GM23338 (cell line): ENCODE measurements around the gene TAS2R41. TPM values are rescaled to one million over a fixed set of nuclear protein-coding genes. Genes with fewer than 3 reads are reported as not detected.

ENCODE experiments used
- ATAC-seq: fragments of 200-7000 bp; cut with Tn5 transposase; 3 replicates; pipeline ENCODE4 v1.9.1; 2020
- DNase-seq: peaks from one replicate; pipeline ENCODE4 v3.0.0-alpha.2; 2015; ENCODE audit warnings: low spot score
- H2AFZ ChIP-seq: fragments of 200-600 bp; sonication (generic); 2 replicates; pipeline ENCODE4 v1.8.0; 2016; ENCODE audit warnings: antibody characterized with exemption, mild to moderate bottlenecking, moderate library complexity
- H3F3A ChIP-seq: fragments of 200-600 bp; sonication (generic); replicated peaks from 2 replicates; pipeline ENCODE4 v1.8.0; 2017; ENCODE audit warnings: antibody characterized with exemption, mixed run types, low read depth
- H3K27ac ChIP-seq: fragments of 200-600 bp; sonication (generic); 2 replicates; pipeline ENCODE4 v1.6.1; 2016; ENCODE audit warnings: low read depth
- H3K27me3 ChIP-seq: fragments of 200-600 bp; sonication (generic); 2 replicates; pipeline ENCODE4 v1.8.0; 2016; ENCODE audit warnings: mild to moderate bottlenecking, mixed run types, moderate library complexity; ENCODE audit not compliant: insufficient read depth
- H3K36me3 ChIP-seq: fragments of 200-600 bp; sonication (generic); 2 replicates; pipeline ENCODE4 v1.8.0; 2016; ENCODE audit warnings: mild to moderate bottlenecking; ENCODE audit not compliant: insufficient read depth
- H3K4me1 ChIP-seq: fragments of 200-600 bp; sonication (generic); 2 replicates; pipeline ENCODE4 v1.8.0; 2016; ENCODE audit warnings: mild to moderate bottlenecking, moderate library complexity; ENCODE audit not compliant: insufficient read depth
- H3K4me2 ChIP-seq: fragments of 200-600 bp; sonication (generic); 2 replicates; pipeline ENCODE4 v1.7.1; 2017; ENCODE audit warnings: mixed run types
- H3K4me3 ChIP-seq: fragments of 200-600 bp; sonication (generic); 2 replicates; pipeline ENCODE4 v1.6.1; 2016; ENCODE audit warnings: mixed run types
- H3K79me2 ChIP-seq: fragments of 200-600 bp; sonication (generic); replicated peaks from 2 replicates; pipeline ENCODE4 v1.8.0; 2017; ENCODE audit warnings: mild to moderate bottlenecking; ENCODE audit not compliant: insufficient read depth
- H3K9me2 ChIP-seq: fragments of 200-600 bp; sonication (generic); 2 replicates; pipeline ENCODE4 v1.8.0; 2017; ENCODE audit not compliant: insufficient read depth
- H4K20me1 ChIP-seq: fragments of 200-600 bp; sonication (generic); replicated peaks from 2 replicates; pipeline ENCODE4 v1.8.0; 2017; ENCODE audit warnings: mild to moderate bottlenecking; ENCODE audit not compliant: insufficient read depth
- H3K27ac Mint-ChIP-seq: 2 replicates; pipeline ENCODE4 v1.8.0; 2020; ENCODE audit warnings: inconsistent platforms, mild to moderate bottlenecking, moderate library complexity, mixed read lengths
- H3K27me3 Mint-ChIP-seq: 3 replicates; pipeline ENCODE4 v1.8.0; 2022; ENCODE audit warnings: low read depth, mild to moderate bottlenecking, moderate library complexity, mixed read lengths, inconsistent platforms; ENCODE audit not compliant: insufficient read depth, poor library complexity
- H3K36me3 Mint-ChIP-seq: 3 replicates; pipeline ENCODE4 v1.8.0; 2021; ENCODE audit warnings: low read depth, mild to moderate bottlenecking, inconsistent platforms, moderate library complexity, mixed read lengths
- H3K4me1 Mint-ChIP-seq: 3 replicates; pipeline ENCODE4 v1.8.0; 2020; ENCODE audit warnings: mild to moderate bottlenecking, inconsistent platforms, mixed read lengths
- H3K4me3 Mint-ChIP-seq: 3 replicates; pipeline ENCODE4 v1.8.0; 2021; ENCODE audit warnings: moderate library complexity, mild to moderate bottlenecking, inconsistent platforms, mixed read lengths
- H3K9me3 Mint-ChIP-seq: 3 replicates; pipeline ENCODE4 v1.8.0; 2020; ENCODE audit warnings: moderate library complexity, mild to moderate bottlenecking, inconsistent platforms, mixed read lengths
- CREB1 ChIP-seq: fragments of 250-450 bp; sonication (Bioruptor Pico); IDR thresholded peaks from 2 replicates; pipeline ENCODE4 v1.5.0; 2020; ENCODE audit warnings: low read depth, mild to moderate bottlenecking, moderate library complexity
- CTCF ChIP-seq, 2 experiments: fragments of 200-600 bp in 1 of 2; sonication (generic) in 1 of 2; conservative IDR thresholded peaks; 2 replicates each; pipeline versions ENCODE4 v1.5.1 to v1.6.1; 2016 to 2017; ENCODE audit warnings: antibody characterized with exemption in 2 of 2, low read depth in 2 of 2, mild to moderate bottlenecking in 2 of 2, moderate library complexity in 1 of 2
- ETS1 ChIP-seq: IDR thresholded peaks from 2 replicates; pipeline ENCODE4 v1.6.1; 2016; ENCODE audit warnings: antibody characterized with exemption
- EZH2 ChIP-seq: fragments of 200-600 bp; sonication (generic); IDR thresholded peaks from one replicate; pipeline ENCODE4 v1.8.0; 2017; ENCODE audit warnings: antibody characterized with exemption, mild to moderate bottlenecking, low read depth; ENCODE audit not compliant: unreplicated experiment
- EZH2phosphoT487 ChIP-seq: fragments of 200-600 bp; sonication (generic); IDR thresholded peaks from one replicate; pipeline ENCODE4 v1.8.1; 2018; ENCODE audit warnings: antibody characterized with exemption; ENCODE audit not compliant: unreplicated experiment
- JUNB ChIP-seq: IDR thresholded peaks from one replicate; pipeline ENCODE4 v1.6.1; 2016; ENCODE audit warnings: antibody characterized with exemption; ENCODE audit not compliant: unreplicated experiment
- NANOG ChIP-seq: IDR thresholded peaks from 2 replicates; pipeline ENCODE4 v1.6.1; 2016; ENCODE audit warnings: antibody characterized with exemption, borderline replicate concordance
- POLR2AphosphoS5 ChIP-seq: IDR thresholded peaks from 2 replicates; pipeline ENCODE4 v1.6.1; 2016; ENCODE audit warnings: antibody characterized with exemption, low read depth
- STAT1 ChIP-seq: IDR thresholded peaks from one replicate; pipeline ENCODE4 v1.6.1; 2016; ENCODE audit warnings: antibody characterized with exemption; ENCODE audit not compliant: unreplicated experiment
- ZNF114 ChIP-seq: fragments of 250-450 bp; sonication (Bioruptor Pico); IDR thresholded peaks from 2 replicates; pipeline ENCODE4 v1.5.0; 2020; ENCODE audit warnings: mild to moderate bottlenecking, moderate library complexity
- ZNF331 ChIP-seq: fragments of 250-450 bp; sonication (Bioruptor Pico); IDR thresholded peaks from 2 replicates; pipeline ENCODE4 v1.5.0; 2020; ENCODE audit warnings: low read depth, mild to moderate bottlenecking, moderate library complexity
- ZNF462 ChIP-seq: fragments of 250-450 bp; sonication (Bioruptor Pico); IDR thresholded peaks from 2 replicates; pipeline ENCODE4 v1.5.0; 2020; ENCODE audit warnings: mild to moderate bottlenecking, moderate library complexity
- polyA plus RNA-seq: library from polyadenylated mRNA; unstranded; fragments of >200 nt; fragmentation: Nextera tagmentation; extraction: Ambion mirVana; gene quantifications from 2 replicates; pipeline ENCODE4 v1.2.1, GENCODE V29; 2016
- total RNA-seq: library from RNA; depleted of rRNA; stranded (reverse); fragments of >200 nt; shearing (Covaris generic); gene quantifications from 2 replicates; pipeline ENCODE4 v1.2.3, GENCODE V29; 2014
- TF ChIP-seq, protein P1 (sequence below): IDR thresholded peaks from one replicate; pipeline ENCODE4 v1.6.1; 2018; ENCODE audit warnings: antibody characterized with exemption; ENCODE audit not compliant: unreplicated experiment

The TAS2R41 gene
- total and polyA plus RNA-seq, 2 experiments from 2014 or later: 1.2 TPM; not detected in 1

- Histone ChIP-seq H3K4me2 (no peak overlapping the region), H3K27ac (no peak overlapping the region), H3F3A (no peaks in the 10 kb centered on the region), H3K27me3 (no peaks in the 10 kb centered on the region), H3K4me1 (no peaks in the 10 kb centered on the region; the same call in 1 of the 2 replicates), H3K4me3 (no peak overlapping the region), H2AFZ (no peak overlapping the region), H3K36me3 (no peaks in the 10 kb centered on the region), H4K20me1 (no peaks in the 10 kb centered on the region), H3K79me2 (no peaks in the 10 kb centered on the region), H3K9me2 (no peaks in the 10 kb centered on the region; the same call in 1 of the 2 replicates)
- ATAC-seq (no peak), DNase-seq (no peak)
- Mint-ChIP-seq H3K27ac (no peak overlapping the region), H3K4me1 (peaks cover 5% of the 10 kb centered on the region; the same call in 2 of the 3 replicates), H3K9me3 (no peaks in the 10 kb centered on the region), H3K36me3 (peaks cover under 1% of the 10 kb centered on the region; the same call in 1 of the 3 replicates), H3K27me3 (peaks cover 4% of the 10 kb centered on the region), H3K4me3 (no peak overlapping the region)
- TF ChIP-seq EZH2phosphoT487 (no peak), CREB1 (CRISPR knock-in tag) (no peak), NANOG (no peak), ZNF114 (CRISPR knock-in tag) (no peak), STAT1 (no peak), CTCF (conservative IDR thresholded peaks at IDR 0.05; ENCODE audit: low read depth in 2 of 2) (no peak), ZNF331 (CRISPR knock-in tag) (no peak), JUNB (no peak), POLR2AphosphoS5 (no peak), EZH2 (no peak), ZNF462 (CRISPR knock-in tag) (no peak), ETS1 (no peak)
- TF ChIP-seq, protein P1, sequence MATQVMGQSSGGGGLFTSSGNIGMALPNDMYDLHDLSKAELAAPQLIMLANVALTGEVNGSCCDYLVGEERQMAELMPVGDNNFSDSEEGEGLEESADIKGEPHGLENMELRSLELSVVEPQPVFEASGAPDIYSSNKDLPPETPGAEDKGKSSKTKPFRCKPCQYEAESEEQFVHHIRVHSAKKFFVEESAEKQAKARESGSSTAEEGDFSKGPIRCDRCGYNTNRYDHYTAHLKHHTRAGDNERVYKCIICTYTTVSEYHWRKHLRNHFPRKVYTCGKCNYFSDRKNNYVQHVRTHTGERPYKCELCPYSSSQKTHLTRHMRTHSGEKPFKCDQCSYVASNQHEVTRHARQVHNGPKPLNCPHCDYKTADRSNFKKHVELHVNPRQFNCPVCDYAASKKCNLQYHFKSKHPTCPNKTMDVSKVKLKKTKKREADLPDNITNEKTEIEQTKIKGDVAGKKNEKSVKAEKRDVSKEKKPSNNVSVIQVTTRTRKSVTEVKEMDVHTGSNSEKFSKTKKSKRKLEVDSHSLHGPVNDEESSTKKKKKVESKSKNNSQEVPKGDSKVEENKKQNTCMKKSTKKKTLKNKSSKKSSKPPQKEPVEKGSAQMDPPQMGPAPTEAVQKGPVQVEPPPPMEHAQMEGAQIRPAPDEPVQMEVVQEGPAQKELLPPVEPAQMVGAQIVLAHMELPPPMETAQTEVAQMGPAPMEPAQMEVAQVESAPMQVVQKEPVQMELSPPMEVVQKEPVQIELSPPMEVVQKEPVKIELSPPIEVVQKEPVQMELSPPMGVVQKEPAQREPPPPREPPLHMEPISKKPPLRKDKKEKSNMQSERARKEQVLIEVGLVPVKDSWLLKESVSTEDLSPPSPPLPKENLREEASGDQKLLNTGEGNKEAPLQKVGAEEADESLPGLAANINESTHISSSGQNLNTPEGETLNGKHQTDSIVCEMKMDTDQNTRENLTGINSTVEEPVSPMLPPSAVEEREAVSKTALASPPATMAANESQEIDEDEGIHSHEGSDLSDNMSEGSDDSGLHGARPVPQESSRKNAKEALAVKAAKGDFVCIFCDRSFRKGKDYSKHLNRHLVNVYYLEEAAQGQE: no peak
Observed at GRCh38 chr7:143455491-143455890, 22.2 kb upstream of the TAS2R41 start.
